Activated T-cell treated with anti-CD3 and anti-CD28 coated beads, Interleukin-2, amount 50 U/mL, for 24 hours (primary cell): ENCODE results near the gene PRKRA.

Experiments
- DNase-seq: peaks from one replicate; pipeline ENCODE4 v3.0.0-alpha.2; 2020
- H3K27ac Mint-ChIP-seq: 2 replicates; pipeline ENCODE4 v1.8.0; 2020; ENCODE audit warnings: mild to moderate bottlenecking, mixed read lengths
- H3K27me3 Mint-ChIP-seq: 2 replicates; pipeline ENCODE4 v1.8.0; 2020; ENCODE audit warnings: mixed read lengths
- H3K36me3 Mint-ChIP-seq: 2 replicates; pipeline ENCODE4 v1.8.0; 2020; ENCODE audit warnings: low read depth, mixed read lengths
- H3K4me1 Mint-ChIP-seq: 2 replicates; pipeline ENCODE4 v1.8.0; 2020; ENCODE audit warnings: low read depth, mixed read lengths
- H3K4me3 Mint-ChIP-seq: 2 replicates; pipeline ENCODE4 v1.8.0; 2020; ENCODE audit warnings: mild to moderate bottlenecking, moderate library complexity, mixed read lengths
- H3K9me3 Mint-ChIP-seq: 2 replicates; pipeline ENCODE4 v1.8.0; 2020; ENCODE audit warnings: mixed read lengths

The PRKRA gene

DNA sequence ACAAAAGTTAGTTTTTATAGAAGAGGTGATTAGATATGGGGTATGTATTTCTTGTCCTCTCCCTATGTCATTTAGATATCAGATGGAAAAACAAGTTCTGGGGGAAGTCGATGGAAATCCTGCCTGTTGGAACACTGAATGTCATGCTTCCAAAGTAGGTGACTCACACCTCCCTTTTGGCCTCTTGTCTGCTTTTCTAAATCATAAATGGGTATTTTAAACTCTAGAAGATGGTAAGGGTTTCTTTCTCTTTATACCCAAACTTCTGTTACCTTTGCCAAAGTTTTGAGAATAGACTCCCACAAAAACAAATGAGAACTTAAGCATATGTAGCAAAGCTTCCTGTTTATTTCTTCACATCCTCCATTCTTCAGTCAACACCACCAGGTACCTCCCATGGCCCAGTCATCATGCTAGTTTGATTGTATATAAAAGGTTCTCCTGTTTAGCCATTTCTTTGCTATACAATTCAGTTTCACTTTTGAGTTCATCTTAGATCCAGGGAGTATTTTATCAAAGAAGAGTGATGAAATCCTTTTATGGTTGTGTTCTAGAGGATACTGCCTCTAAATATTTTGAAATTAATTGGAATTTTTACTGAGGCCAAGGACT lies 63.9 kb downstream of the PRKRA start:
- H3K9me3 Mint-ChIP-seq = no peaks in the 10 kb centered on the region
- H3K36me3 Mint-ChIP-seq = no peaks in the 10 kb centered on the region
- no peak overlapping the region for H3K4me3 Mint-ChIP-seq
- H3K4me1 Mint-ChIP-seq = peaks cover 5% of the 10 kb centered on the region
- H3K27me3 Mint-ChIP-seq = no peaks in the 10 kb centered on the region
- H3K27ac Mint-ChIP-seq = no peak overlapping the region
- no peak for DNase-seq

GRCh38 chr2:178385595-178386148 lies 65.3 kb downstream of the PRKRA start:
- DNase-seq = no peak
- no peak overlapping the region for H3K4me3 Mint-ChIP-seq
- no peak overlapping the region for H3K27ac Mint-ChIP-seq
- peaks cover 5% of the 10 kb centered on the region for H3K4me1 Mint-ChIP-seq
- no peaks in the 10 kb centered on the region for H3K36me3 Mint-ChIP-seq
- no peaks in the 10 kb centered on the region for H3K9me3 Mint-ChIP-seq
- H3K27me3 Mint-ChIP-seq = no peaks in the 10 kb centered on the region

- Mint-ChIP-seq H3K36me3 (no peaks in the 10 kb centered on the region), H3K4me1 (peaks cover 5% of the 10 kb centered on the region), H3K27me3 (no peaks in the 10 kb centered on the region), H3K27ac (no peak overlapping the region), H3K9me3 (no peaks in the 10 kb centered on the region), H3K4me3 (no peak overlapping the region)
- no peak for DNase-seq
Measured at GRCh38 chr2:178383718-178384117, 67.3 kb downstream of the PRKRA start.
